T follicular helper cell (primary cell): Measurements from ENCODE around the gene WWC2.

Experiments used
- DNase-seq: peaks from one replicate; pipeline ENCODE4 v3.0.0-alpha.2; 2020; ENCODE audit warnings: low read depth
- total RNA-seq, 2 experiments: gene quantifications; one replicate each; lab custom pipeline; 2026; lab: John Stamatoyannopoulos, UW

WWC2 gene
- total RNA-seq: 27.4 to 32.9 reads per million in 2 experiments

DNA sequence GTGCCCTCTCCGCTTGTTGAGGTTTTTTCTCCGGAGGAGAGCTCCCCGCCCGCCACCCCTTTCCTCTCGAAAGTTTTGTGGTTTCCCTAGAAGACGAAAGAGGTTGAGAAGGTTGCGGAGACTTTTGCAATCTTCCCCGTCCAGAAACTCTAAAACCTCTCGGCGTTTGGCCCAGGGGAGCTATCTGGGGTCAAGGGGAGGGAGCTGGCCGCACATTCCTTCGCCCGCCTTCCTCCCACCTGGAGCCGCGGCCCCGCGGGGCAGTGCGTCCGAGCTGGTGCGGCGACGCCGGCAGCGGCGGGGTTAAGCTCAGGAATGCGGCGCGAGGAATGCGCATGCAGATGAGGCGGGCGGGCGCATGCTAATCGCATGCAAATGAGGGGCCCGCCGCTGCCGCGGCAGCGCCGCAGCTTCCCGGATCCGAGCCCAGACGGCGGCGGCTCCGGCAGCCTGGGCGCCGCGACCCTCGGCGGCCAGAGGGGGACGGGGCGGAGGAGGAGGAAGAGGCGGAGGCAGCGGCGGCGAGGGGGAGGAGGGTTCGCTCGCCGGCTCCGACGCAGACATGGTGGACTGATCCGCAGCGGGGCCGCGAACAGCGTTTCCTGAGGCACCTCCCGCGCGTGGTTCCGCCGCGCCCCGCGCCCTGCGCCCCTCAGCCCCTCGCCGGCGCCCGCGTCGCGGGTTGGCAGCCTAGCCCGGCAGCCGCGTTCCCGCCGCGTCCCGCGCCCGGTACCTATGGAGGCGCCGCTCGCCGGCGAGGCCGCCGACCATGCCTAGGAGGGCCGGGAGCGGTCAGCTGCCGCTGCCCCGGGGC lies at the start of gene WWC2:
Gene WWC2, plus strand, starts transcription at position 535 of the 814 bp plus-strand sequence. Its CDS starts 235 bp downstream, at position 770.
- peak; percentile 60 for DNase-seq

DNA sequence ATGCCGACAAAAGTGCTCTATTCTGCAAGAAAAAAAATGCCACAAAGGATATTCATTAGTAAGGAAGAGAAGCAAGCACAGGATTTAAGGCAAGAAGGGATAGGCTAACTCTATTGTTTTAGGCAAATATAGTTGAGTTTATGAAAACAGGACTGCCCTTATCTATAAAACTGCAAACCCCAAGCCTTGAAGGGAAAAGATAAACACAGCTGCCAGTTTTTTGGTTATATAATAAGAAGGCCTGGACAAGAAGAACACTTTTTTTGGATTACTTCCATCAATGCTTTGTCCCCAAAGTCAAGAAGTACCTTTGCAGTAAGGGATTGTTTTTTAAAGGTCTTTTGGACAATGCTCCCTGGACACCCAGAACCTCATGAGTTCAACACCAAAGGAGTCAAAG lies 45.4 kb upstream of the WWC2 start:
- no peak for DNase-seq

DNA sequence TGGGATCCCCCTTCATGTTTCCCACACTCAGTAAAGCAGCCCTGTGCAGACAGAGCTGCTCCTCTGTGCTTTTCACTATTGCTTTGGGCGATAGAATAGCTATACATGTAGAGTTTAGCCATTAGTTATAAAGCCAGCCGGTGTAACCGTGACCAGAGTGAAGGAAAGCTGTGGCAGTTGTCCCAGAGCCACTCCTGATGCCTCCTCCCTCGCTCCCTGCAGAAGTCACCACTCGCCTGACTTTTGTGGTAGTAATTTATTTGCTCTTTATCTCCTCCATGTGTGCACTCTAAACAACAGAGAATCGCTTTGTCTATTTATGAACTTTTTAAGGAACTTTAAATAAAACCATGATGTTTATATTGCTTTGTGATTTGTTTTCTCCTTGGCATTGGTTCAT lies 41.8 kb upstream of the WWC2 start:
- no peak for DNase-seq

DNA sequence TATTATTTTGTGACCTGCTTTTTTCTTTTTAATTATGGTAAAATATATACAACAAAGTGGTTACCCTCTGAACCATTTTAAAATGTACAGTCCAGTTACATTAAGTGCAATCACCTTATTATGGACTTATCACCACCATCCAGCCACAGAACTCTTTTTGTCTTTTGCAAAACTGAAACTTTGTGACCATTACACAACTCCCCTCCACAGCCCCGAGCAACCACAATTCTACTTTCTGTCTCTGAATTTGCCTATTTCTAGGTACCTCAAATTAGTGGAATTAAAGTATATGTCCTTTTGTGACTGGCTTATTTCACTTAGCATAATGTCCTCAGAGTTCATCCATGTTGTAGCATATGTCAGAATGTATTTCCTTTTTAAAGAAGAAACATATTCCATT lies 39.3 kb upstream of the WWC2 start:
- DNase-seq: no peak

DNA sequence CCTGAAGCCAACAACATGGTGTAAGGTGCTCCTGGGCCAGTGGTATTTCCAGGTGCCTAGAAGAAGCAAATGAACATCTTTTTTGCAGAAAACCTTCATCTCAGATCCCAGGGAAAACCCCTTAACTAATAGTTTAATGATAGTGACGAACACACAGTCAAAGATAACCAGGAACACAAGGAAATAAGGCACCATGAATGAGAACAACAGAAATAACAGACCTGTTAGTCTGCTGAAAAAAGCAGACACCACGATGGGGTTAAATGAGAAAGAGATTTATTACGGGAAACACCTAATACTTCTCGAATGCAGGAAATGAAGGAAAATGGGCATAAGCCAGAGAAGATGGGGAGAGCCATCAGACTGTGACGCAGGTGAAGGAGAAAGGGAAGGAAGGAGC lies 30.6 kb upstream of the WWC2 start:
- no peak for DNase-seq

DNA sequence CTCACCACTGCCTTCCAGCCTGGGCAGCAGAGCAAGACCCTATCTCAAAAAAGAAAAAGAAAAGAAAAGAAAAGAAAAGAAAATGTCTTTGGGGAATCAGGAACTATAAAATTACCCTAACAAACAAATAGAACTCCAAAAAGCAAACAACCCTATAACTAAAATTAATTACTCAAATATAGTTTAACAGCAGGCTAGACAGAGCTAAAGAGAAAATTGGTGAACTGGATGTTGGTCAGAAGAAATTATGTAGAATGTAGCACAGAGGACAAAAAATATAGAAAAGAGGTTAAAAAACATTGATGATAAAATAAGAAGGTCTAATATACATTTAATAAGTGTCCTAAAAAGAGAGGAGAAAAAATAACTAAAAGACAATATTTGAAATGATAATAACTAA lies 27.8 kb upstream of the WWC2 start:
- DNase-seq: no peak

DNA sequence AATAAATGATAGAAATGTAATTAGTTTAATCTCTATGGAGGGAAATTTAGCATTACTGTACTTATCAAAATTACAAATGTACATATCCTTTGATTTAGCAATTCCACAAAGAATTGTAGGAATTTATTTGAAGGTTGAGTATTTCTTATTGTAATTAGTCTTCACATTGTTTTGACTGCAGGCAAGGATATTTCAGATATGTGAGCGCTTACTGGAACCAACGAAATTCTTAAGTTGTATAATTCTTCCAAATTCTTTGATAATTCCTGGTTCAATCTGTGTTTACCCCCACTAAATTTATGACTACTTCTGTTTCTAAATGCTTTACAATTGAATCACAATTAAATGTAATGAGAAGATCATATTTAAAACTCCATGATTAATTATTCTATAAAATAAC lies 26.9 kb upstream of the WWC2 start:
- no peak for DNase-seq

DNA sequence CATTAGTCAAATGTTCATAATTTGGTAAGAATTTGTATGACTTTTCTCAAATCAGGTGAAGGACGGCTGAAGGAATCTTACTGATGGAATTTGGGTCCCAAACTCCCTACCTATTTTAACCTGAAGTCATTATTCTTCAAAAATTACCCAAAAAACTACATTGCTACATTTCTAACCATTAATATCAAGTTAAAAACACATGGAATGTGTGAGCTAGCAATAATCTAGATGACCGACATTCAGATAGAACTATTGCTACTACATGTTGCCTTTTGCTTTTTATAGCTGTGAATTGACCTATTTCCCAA lies 25.3 kb upstream of the WWC2 start:
- DNase-seq: no peak

DNA sequence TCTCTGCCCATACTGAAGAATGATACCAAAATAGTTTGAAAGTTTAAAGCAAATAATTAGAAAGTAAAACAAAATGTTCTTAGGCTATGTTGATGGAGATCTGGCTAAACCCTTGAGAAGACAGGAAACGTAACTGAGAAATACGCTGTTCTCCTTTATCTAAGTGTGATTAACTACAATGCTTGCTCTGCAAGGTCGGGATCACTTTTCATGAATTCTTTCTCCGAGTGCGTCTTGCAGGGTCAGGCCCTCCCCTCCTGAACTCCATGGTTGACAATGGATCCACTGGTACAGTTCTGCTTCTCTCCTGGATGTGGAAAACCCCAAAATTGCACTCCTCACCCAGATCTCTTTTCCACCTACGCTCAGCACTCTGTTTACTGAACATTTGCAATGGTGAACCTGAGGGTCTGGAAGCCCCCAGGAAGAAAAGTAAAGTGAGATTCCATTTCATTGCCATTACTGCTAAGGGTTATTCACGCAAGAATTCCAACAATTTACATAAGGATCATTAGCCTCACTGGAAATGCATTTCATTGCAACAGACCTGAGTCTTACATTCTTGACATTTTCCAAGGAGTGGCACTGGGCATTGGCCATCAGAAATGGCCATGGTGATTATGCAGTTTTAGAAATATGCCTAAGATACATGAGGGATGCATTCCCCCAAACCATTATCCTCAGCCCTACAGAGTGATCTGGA lies 24.6 kb upstream of the WWC2 start:
- DNase-seq: no peak

DNA sequence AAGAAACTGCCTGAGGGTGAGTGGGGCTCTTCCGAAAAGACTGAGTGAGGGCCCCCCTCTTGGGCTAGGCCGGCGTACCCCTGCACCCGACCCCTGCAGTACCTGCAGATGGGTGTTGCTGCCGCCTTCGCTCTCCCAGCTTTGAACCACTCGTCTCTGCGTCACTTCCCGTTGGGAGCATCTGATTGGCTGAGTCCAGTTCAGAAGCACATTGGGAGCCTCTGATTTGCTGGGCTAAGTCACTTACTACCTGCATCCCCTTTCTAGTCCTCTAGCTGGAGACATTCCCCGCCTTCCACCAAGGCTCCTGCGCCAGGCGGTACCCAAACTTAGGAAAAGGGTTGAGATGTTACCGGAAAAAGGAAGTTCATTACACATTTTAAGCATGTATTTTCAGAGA lies 20.4 kb upstream of the WWC2 start:
- no peak for DNase-seq

DNA sequence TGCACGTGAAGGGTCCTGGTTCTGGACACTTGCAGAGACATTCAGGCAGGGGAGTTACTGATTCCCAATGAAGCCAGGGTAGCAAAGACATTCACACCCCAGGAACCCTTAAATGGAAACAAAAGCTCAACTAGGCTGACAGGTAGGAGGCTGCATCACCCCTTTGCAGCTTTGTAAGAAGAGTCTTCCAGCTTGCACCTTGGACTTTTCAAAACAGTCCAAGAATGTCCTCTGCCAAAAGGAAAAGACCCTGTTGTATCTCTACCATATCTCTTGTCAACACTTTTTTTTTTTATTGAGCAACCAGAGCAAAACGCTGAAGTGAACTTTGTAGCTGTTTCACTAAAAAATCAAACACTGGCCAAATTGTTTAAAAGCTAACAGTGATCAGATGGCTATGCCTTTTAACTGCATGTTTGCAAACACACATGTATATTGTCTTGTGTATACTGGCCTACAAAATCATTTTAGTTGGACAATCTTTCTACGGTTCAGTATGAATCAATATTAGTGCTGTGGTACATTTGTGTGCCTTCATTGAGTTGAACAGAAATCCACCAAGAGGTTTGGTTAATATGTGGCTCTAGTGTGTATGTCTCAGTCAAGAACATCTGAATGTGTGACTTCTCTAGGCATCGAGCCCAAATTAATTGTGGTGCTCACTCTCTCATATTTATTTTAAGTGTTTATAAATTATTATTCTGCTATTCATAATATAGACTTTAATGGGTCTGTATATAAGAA lies 18.5 kb upstream of the WWC2 start:
- DNase-seq: no peak

DNA sequence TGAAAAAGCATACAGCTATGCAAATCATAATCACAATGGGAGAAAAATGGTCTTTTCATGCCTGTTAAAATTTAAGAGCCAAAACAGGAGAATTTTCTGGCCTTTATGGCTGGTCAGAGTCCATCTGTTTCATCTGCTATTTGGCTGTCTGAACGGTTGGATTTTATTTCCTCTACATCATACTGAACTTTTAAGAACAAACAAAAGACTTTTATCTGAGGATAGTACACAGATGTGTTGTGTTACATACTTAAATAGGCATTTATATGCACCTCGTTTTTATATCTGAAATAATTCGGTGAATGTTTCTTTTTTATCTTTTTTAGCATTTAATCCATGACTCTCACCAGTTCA lies 18.0 kb upstream of the WWC2 start:
- no peak for DNase-seq

DNA sequence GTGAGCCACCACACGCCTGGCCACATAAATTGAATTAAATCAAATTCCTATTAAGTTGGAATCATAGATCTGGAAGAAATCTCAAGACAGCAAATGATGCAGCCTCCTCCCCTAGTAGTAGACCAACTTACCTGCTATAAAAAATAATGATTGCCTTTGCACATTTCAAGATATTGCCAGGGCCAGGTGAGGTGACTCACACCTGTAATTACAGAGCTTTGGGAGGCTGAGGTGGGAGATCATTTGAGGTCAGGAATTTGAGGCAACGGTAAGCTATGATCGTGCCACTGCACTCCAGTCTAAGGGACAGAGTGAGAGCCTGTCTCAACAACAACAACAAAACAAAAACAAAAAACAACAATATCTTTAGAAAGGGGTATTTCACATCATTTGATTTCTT lies 17.0 kb upstream of the WWC2 start:
- no peak for DNase-seq

DNA sequence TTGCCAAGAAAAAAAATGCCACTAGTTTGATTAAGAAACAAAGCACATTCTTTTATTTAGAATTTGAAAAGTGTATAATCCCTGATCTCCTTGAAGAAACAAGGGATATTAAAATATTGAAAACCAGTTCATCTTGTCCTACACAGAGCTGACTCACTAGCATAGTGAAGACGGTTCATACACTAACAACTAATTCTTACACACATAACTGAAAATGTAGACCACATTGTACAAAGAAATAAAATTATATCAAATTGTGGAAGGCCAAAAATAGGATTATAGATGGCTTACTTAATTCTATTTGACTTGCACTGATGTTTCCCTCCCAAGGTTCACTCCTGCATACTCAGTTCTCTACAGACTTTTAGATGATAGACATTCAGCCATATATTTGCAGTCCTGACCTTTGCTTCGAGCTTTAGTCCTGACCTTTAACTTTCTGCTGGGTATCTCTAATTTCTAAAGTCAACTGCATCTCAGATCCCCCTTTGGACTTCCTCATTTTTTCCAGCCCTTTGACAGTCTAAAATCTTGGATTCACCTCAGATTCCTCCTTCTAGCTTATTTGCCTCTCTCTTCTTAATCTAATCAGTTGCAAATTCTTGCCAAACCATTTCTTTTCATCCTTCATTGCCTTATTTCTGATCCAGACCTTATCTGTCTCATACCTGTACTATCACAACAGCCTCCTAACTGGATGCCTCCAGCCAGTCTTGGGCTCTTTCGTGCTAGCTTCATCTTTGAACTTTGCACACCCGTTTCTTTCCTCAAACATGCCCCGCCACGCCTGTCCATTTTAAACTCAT lies 4.5 kb upstream of the WWC2 start:
- DNase-seq: no peak

DNA sequence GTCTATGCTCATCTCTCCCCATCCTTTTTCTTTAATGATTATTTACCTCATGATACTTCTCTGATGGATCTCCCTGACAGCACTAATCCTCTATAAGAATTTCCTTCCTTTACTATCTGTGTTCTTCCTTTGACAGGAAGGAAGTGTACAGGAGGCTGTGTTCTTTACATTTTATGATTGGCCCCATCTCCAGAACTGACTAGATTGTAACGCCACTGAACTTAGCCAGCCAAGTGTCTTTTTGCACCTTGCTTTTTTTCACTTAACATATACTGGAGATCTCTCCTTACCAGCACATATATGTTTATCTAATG lies 3.9 kb upstream of the WWC2 start:
- no peak for DNase-seq

DNA sequence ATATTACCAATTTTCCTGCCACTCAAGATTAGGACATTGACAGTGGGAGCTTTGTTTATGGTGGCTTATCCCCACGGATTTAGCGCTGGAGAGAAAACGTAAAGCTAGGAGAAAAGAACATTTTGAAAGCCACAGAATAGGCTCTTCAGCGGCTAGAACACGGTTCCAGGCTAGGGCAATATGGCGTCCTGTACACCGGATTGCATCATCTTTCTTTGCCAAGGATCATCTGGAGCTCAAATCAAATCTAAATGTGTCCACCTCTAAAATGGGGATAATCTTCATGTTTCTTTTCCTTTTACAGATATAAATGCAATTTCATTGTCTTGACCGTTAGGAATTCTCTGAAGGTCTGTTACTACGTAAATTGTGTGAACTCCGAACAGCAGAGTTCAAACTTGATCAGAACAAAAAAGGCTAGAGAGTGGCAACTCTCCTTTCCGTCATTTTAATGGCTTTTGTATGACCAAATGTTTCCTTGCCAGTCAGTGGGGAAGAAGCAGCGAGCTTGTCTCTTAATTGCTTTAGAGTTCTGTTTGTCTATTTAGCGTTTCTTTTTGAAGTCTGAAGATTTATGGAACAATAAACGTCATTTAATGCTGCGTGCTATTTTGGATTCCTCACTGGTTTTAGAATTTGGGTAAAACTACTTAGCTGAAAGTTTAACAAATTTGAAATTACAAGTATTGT lies 2.6 kb upstream of the WWC2 start:
- DNase-seq: no peak

DNA sequence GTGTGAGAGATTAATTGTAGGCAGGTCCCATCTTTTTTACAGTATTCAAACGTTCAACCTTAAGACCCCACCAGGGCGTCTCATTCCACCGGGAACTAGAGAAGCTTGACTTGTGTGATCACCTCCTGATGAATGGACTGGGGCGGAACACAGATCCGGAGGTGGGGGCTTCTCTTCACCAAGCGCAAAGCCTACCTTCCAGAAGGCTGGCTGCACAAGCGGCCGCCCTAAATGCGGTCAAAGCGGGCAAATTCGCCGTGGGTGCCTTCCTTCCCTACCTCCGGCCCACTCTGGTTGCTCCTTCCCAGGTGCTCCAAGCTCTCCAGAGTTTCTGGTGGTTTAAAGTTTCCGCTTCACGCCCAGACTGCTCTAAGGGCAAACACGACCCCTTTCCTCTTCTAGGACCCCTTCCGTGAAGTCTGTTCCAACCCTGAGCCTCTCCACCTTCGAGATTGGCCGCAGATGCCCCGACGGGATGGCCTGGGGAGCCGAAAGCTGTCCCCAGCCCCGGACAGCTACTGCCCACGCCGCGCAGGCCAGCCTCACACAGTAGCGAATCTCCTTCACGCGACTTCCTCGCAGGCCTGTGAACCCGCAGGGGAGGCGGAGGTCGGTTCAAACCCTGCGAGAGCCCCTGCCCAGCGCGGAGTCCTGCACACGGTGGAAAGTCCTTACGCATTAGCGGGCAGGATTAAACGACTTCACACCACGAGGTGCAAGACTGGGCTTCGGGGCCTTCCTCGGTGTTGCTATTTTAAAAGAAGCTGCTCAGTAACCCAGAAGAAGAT lies 1.6 kb upstream of the WWC2 start:
- no peak for DNase-seq

DNA sequence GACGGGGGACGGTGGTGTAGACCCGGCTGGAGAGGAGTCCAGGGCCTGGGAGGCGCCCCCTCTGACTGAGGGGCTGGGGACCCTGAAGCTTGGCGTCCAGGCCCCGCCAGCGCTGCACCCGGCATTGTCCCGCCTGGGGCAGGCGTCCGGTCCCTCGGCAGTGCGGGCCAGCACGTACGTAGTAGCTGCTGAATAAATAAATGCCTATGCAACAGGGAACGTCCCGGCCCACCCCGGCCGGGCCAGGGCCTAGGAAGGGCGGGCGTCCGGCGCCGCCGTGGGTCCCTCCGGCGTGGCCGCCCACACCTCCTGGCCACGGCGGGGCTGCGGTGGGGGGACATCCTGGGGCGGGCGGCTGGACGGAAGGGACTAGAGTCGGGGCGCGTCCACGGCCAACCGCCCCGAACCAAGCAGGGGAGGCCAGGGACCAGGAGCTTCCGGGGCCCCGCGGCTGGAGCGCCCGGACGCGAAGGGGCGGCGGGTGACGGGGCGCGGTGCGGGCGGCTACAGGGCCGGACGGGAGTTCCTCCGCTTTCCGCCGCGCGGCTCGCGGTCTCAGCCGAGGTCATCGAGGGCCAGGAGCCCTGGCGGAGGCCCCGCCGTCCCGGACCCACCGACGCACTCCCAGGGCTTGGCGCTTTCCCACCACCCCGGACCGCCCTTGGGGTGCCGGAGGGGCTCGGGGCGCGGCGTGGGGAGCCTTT lies 886 bp upstream of the WWC2 start:
- DNase-seq: no peak

DNA sequence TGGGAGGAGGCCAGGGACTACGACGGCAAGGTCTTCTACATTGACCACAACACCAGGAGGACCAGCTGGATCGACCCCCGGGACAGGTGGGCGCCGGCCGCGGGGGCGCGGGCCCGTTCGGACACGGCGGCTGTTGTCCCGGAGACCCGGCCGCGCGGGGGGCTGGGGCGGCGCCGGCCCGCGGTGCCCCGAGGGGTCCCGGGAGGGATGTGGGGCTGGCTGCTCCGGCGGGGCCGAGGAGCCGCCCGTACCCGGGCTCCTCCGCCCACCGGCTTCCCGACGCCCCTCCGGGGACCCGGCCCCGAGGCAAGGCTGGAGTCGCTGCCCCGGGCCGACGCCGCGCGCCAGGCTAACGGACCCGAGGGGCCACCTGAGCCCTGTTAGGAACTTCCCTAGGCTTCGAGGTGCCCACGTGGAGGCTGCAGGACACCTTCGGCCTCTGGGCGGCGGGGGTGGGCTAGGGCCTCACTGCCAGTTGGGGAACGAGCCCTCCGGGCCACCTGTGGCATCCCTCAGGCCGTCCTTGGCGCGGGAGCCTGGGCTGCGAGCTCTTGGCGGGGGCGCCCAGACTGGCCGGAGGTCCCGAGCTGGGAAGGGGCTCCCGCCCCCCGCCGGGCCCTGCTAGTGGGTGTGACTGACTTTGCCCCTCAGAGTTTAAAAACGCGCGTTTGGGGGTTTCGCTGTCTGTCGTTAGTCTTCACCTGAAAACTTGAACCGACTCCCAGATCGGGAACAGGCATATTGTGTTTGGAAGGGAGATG lies 660 bp downstream of the WWC2 start:
- no peak for DNase-seq

DNA sequence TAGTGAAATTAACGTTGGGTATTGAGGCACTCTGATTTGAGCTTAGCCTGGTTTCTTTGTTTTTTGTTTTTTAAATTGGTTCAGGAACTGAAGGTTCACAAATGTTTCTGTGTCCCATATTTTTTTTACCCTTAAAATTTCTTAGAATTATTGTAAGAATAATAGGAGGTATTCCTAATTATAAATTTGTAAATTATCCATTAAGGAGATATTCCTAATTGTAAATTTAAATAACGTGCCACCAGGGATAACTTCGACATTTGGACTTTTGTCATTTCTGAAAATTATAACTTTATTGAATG lies 1.2 kb downstream of the WWC2 start:
- DNase-seq: no peak
